HT-29 (cell line): ENCODE results near the gene MRPL28. TPM values are rescaled to one million over a fixed set of nuclear protein-coding genes. Genes with fewer than 3 reads are reported as not detected.
"Not testable (repeated sequence)": the region's sequence is repeated elsewhere in the genome, so short reads cannot be mapped to it uniquely, and the experiment has no call there.

Experiments
- DNase-seq: peaks from one replicate; pipeline ENCODE4 v3.0.0-alpha.2; 2015; ENCODE audit warnings: low spot score
- total RNA-seq: library from RNA; depleted of rRNA; stranded (reverse); fragments of >200 nt; shearing (Covaris generic); gene quantifications from 2 replicates; pipeline ENCODE4 v1.2.3, GENCODE V29; 2014

MRPL28 gene
- total RNA-seq, 1 experiment from 2014 or later, result 223 TPM

- no peak for DNase-seq
Observed at GRCh38 chr16:360698-361336, 9.5 kb downstream of the MRPL28 start.

- no peak for DNase-seq
Observed at GRCh38 chr16:359871-360697, 10.3 kb downstream of the MRPL28 start.

- DNase-seq, result no peak
Observed at GRCh38 chr16:359067-359763, 11.1 kb downstream of the MRPL28 start.

- DNase-seq, result no peak
Observed at GRCh38 chr16:356741-357140, 13.6 kb downstream of the MRPL28 start.

- no peak for DNase-seq
Observed at GRCh38 chr16:354971-355461, 15.3 kb downstream of the MRPL28 start.

GRCh38 chr16:354291-354881 is 16.0 kb downstream of the MRPL28 start:
- DNase-seq, result no peak

GRCh38 chr16:353404-354290 is 16.7 kb downstream of the MRPL28 start:
- DNase-seq, result no peak

- peak; percentile 99 for DNase-seq
Observed at GRCh38 chr16:352547-353403, 17.6 kb downstream of the MRPL28 start, which contains the start of gene AXIN1. Gene AXIN1 (minus strand): TSS chr16:352723. CDS start chr16:347025, 5,698 bp downstream.

- no peak for DNase-seq
Observed at GRCh38 chr16:351804-352520, 18.4 kb downstream of the MRPL28 start.

GRCh38 chr16:350203-350602 is 20.1 kb downstream of the MRPL28 start:
- DNase-seq, result no peak

GRCh38 chr16:349211-349610 is 21.1 kb downstream of the MRPL28 start:
- DNase-seq, result no peak

GRCh38 chr16:348495-348894 is 21.8 kb downstream of the MRPL28 start:
- DNase-seq, result not testable (repeated sequence)

- no peak for DNase-seq
Observed at GRCh38 chr16:347203-347602, 23.1 kb downstream of the MRPL28 start.

GRCh38 chr16:346587-346986 is 23.8 kb downstream of the MRPL28 start:
- DNase-seq, result no peak

- no peak for DNase-seq
Observed at GRCh38 chr16:345772-346171, 24.6 kb downstream of the MRPL28 start.

GRCh38 chr16:342455-343213 is 27.7 kb downstream of the MRPL28 start:
- no peak for DNase-seq

- not testable (repeated sequence) for DNase-seq
Observed at GRCh38 chr16:341974-342336, 28.4 kb downstream of the MRPL28 start.
